T-helper 1 cell (primary cell): ENCODE data around the gene IL1A.
"Not testable (repeated sequence)": the region's sequence is repeated elsewhere in the genome, so short reads cannot be mapped to it uniquely, and the experiment has no call there.

Experiments used
- DNase-seq, 5 donors: peaks; one replicate each; pipeline ENCODE4 v3.0.0-alpha.2; 2012 to 2020
- total RNA-seq, 4 donors: gene quantifications; one replicate each; lab custom pipeline; 2026; lab: John Stamatoyannopoulos, UW

Gene IL1A
- 0 to 0.08 (median 0) reads per million in 4 donors for total RNA-seq

- DNase-seq, result peak in 1 of 5 donors; percentile 31
Observed at GRCh38 chr2:112784199-112785189, at the start of gene IL1A. Gene IL1A, minus strand, starts transcription at chr2:112784493. Its CDS starts 723 bp downstream, at chr2:112783770.

GRCh38 chr2:112833976-112834375 lies 49.7 kb upstream of the IL1A start:
- no peak for DNase-seq

- DNase-seq, result not testable (repeated sequence)
Observed at GRCh38 chr2:112833639-112833931, 49.3 kb upstream of the IL1A start.

- DNase-seq, result no peak
Observed at GRCh38 chr2:112832841-112833638, 48.7 kb upstream of the IL1A start.

GRCh38 chr2:112831946-112832840 lies 47.9 kb upstream of the IL1A start:
- DNase-seq, result no peak

GRCh38 chr2:112831513-112831845 lies 47.2 kb upstream of the IL1A start:
- DNase-seq, result no peak

GRCh38 chr2:112830682-112831512 lies 46.6 kb upstream of the IL1A start:
- no peak for DNase-seq

GRCh38 chr2:112829961-112830681 lies 45.8 kb upstream of the IL1A start:
- DNase-seq, result no peak

- DNase-seq, result no peak
Observed at GRCh38 chr2:112829101-112829960, 45.0 kb upstream of the IL1A start.

- DNase-seq, result no peak
Observed at GRCh38 chr2:112828251-112828691, 44.0 kb upstream of the IL1A start.

GRCh38 chr2:112827604-112828185 lies 43.4 kb upstream of the IL1A start:
- no peak for DNase-seq

- DNase-seq, result no peak
Observed at GRCh38 chr2:112827009-112827408, 42.7 kb upstream of the IL1A start.

GRCh38 chr2:112825706-112826105 lies 41.4 kb upstream of the IL1A start:
- DNase-seq, result no peak

GRCh38 chr2:112824694-112825085 lies 40.4 kb upstream of the IL1A start:
- no peak for DNase-seq

- DNase-seq, result peak in 1 of 5 donors; percentile 69
Observed at GRCh38 chr2:112821682-112822081, 37.4 kb upstream of the IL1A start.

- peak in 1 of 5 donors; percentile 82 for DNase-seq
Observed at GRCh38 chr2:112821142-112821541, 36.8 kb upstream of the IL1A start.

- DNase-seq, result no peak
Observed at GRCh38 chr2:112820343-112820742, 36.0 kb upstream of the IL1A start.

GRCh38 chr2:112819081-112819480 lies 34.8 kb upstream of the IL1A start:
- DNase-seq, result no peak

GRCh38 chr2:112818094-112818902 lies 34.0 kb upstream of the IL1A start:
- DNase-seq, result no peak
